Stimulated activated CD4-positive, alpha-beta T cell treated with anti-CD3 and anti-CD28 coated beads, Interleukin-4, amount 100 ng/mL, for 24 hours (primary cell): ENCODE results near the gene RGL3.
"Not testable (repeated sequence)": the region's sequence is repeated elsewhere in the genome, so short reads cannot be mapped to it uniquely, and the experiment has no call there.

ENCODE experiments used
- DNase-seq: peaks from one replicate; pipeline ENCODE4 v3.0.0-alpha.2; 2020

RGL3 gene

DNA sequence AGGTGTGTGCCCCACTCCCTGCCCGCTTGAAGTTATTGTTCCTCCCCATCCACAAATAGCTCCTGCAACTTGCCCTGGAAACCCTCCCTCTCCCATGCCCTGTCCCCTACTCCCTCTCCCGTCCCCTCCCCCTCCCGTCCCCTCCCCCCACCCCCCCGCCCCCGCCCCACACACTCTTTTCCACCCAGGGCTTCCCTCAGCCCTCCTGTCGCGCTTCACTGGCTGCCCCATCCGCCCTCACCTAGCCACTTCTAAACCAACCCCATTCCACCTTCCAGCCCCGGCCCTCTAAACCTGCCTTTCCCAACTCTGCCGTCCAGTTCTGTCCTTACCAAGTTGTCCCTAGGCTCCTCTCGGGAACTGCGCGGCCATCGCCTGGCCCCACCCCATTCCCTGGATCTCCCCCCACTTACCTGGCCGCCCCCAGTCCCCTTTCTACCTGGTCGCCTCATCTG lies 993 bp downstream of the RGL3 start:
- no peak for DNase-seq

DNA sequence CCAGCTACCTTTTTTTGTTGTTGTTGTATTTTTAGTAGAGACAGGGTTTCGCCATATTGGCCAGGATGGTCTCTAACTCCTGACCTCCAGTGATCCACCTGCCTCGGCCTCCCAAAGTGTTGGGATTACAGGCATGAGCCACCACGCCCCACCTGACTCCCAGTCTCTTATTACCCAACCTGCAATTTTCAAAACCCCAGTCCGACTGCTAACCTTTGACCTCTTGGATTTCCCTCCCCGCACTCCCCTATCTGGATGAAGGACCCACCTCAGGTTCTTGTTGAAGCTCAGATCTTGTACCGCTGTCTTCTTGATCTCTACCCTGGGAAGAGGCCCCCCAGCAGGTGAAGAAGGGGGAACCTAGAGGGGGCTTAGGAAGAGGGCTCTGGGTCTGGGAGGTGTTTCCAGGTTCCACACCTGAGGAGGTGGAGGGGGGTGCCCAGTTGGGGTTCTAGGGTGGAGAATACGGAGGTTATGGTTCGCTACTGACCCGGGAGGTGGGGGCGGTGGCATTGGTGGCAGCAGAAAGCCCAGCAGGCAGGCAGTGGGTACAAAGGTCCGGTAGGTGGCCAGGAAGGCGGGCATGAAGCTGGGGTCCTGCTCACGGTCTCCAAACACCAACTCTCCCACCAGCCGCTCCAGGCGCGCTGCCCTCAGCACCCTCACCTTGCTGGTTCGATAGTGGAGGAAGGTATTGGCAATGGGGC lies 2.6 kb downstream of the RGL3 start:
- no peak for DNase-seq

DNA sequence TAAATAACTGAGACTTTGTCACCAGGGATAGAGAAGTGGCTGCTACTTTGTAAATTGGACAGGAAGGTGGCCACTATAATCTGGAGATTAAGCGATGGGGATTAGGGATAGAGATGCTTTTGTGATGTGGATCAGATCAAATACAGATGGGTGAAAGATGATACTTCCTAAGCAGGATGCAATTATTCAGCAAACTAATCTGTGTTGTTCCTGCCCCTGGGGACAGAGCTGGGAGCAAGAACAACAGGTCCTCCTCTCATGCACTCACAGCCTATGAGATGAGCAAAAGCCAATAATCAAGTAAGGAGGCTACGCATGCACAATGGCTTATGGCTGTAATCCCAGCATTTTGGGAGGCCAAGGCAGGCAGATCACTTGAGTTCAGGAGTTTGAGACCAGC lies 4.6 kb downstream of the RGL3 start:
- DNase-seq: no peak

DNA sequence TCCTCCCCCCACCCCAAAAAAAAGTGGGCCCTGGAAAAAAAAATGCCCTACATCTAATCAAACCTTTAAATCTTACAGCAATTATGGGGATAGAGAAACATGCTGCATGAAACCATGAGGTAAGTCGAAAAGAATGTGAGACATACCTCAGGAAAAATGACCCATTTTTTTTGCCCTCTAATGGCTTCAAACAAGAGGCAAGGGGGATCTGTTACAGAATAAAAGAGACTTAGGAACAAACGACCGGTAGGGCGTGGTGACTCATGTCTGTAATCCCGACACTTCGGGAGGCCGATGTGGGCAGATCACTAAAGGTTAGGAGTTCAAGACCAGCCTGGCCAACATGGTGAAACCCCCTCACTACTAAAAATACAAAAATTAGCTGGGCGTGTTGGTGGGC lies 8.4 kb downstream of the RGL3 start:
- no peak for DNase-seq

DNA sequence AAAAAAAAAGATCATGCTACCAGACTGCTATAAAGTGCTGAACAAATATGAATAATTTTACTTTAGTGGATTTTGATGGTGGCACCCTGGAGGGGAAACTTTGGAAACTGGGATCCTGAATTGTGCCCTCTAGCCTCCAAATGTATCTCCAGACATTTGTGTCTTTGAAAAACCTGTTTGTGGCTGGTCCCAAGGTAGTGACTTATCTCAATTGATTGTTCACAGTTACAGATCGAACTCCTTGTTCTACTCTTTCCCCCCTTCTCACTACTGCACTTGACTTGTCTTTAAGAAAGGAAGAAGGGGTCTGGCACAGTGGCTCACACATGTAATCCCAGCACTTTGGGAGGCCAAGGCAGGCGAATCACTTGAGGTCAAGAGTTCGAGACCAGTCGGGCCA lies 10.5 kb downstream of the RGL3 start:
- DNase-seq: no peak

DNA sequence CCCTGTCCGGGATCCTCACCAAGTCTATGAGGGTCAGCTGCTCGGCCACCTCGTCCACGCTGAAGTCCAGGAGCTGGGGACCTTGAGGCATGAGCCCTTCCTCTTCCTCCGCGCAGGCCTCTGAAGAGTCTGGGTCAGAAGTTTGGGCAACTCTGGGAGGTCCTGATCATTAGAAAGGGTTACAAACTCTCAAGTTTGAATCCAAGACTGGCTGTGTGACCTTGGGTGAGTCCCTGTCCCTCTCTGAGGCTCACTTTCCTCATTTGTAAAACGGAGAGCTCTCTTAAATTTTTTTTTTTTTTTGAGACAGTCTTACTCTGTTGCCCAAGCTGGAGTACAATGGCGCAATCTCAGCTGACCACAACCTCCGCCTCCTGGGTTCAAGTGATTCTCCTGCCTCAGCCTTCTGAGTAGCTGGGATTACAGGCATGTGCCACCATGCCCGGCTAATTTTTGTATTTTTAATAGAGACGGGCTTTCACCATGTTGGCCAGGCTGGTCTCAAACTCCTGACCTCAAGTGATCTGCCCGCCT lies 12.3 kb downstream of the RGL3 start:
- not testable (repeated sequence) for DNase-seq

DNA sequence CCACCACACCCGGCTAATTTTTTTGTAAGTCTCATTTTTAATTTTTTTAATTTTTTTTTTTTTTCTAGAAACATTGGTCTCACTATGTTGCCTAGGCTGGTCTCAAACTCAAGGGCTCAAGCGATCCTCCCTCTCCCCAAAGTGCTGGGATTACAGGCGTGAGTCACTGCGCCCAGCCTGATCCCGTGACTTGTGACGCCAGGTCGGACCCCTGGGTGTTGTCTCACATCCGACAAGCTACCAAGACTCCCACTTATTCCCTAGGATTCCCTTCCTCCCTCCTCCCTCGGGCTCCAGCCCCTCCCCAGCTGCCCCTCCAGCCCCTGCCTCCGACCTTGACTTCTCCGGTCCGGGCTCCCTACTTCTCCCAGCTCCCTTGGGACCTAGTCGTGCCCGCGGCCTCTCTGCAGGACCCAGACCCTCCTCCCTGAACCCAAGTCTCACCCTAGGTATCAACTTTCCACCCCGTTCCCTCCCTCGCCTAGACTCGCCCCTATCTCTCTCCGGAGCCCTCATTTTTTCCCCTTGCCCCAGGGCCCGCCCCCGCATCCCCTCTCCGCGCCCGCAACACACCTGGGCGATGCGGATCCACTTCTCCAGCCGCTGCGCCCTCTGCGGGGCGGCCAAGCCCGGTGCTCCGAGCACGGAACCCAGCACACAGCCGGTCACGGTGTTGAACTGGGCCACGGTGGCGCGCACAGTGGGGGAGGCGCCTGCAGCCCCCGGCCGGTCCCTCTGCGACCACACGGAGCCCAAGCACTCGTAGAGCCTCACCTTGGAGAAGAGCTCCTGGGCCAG lies 13.1 kb downstream of the RGL3 start:
- peak; percentile 40 for DNase-seq

DNA sequence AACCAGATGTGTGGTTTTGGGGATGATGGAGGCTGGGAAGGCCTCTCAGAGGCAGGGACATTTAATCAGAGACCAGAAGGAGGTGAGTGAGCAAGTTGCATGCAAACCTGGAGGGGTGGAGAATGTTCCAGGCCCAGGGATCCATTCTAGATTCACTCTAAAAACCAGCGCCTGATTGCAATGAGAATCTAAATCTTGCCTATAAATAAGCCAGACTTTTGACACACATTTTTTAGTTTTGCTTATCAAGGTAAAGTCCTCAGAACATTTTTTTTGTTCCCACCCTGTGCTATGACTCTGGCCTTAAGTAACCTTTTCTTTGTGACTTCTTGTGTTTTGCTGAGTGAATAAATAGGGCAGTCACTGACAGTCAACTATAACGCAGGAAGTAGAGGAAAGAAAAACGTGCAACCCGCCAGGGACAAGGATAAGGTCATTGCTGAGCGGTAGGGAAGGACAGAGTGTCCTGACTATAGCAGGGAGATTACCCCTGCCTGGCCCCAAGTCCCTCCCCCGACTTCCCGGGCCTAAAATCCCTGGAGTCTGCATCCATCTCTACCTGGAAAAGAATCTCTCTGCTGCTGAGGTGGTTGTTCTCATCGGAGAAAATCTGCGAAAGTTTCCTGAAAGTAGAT lies 14.4 kb downstream of the RGL3 start:
- no peak for DNase-seq

DNA sequence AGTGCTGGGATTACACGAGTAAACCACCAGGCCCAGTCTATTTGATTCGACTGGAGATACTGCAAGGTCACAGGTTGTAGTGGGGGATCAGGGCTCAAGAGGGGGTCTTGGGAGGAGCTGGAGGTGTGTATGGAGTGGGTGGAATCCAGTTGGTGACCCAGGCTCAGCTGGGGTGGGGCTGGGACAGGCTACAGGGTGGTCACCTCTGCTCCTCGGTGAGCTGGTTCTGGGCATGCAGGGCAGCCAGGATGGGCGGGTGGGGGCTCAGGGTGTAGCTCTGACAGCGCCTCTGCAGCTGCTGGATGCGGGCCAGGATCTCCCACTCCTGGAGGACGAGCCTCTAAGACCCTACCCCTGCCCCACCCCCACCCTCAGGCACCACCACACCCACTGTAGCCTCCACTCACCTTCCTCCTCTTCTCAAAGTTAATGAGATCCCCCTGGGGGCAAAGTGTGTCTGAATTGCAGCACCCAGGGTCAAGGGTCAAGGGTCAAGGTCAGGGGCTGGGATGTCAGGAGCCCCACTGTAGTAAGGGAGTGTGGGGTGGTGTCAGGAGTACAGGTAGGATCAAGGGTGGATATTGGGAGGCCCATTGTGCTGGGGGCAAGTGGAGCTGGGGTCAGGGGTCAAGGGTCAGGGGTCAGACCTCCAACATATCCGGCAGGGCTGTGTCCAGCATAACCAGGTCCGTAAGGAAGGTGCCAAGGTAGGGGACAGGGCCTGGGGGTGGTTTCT lies 17.1 kb downstream of the RGL3 start:
- DNase-seq: no peak

DNA sequence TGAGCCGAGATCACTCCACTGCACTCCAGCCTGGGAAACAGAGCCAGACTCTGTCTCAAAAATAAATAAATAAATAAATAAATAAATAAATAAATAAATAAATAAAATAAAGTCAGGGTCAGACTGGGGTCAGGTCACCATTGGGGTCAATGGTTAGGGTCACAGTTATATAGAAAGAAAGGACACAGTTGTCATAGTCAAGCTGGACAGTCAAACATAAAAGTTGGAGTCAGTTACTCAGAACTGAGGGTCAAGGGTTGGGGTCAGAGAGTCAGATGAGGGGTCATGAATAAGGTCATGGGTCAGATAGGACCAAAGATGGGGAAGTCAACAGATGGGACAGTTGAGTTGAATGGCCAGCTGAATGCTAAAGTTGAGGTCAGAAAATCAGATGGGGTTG lies 18.3 kb downstream of the RGL3 start:
- DNase-seq: no peak

DNA sequence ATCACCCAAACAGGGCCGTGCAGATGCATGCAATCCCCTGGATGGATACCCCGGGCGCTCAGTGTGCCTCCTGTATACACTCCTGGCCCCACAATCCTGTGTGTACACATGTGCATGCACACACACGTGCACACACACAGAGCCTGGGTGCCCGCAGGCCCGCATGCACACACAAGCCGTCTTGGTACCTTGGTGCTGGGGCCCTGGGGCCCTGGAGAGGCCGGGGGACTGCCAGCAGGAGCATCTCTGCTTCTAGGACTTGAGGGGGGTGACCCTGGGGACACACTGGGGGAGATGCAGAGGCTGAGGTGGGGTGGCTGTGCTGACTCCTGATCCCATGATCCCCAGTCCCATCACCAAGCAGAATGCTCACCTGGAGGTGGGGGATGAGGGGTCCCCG lies 19.4 kb downstream of the RGL3 start:
- no peak for DNase-seq

DNA sequence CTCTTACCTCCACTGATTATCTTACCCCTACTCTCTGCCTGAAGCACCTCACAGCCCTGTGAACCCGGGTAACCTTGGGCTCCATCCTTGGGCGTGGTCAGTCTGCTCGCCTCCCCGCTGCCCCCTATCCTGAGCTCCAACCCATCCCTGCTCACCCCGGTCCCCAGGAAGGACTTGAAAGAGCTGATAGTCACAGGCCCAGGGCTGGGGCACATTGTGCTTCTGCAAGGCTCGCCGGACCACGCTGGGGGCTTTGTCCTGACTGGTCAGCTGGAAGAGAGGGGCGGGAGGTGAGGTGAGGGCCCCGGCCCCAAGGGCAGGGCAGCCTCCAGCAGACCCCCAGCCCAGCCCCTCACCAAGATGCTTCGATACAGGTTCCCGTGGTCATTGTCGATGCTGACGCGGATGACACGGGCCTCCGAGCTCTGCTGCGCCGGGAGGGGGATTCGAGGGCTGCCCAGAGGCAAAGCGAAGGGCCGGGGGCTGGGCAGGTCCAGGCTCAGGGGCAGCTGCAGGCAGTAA lies 22.0 kb downstream of the RGL3 start:
- DNase-seq: no peak

DNA sequence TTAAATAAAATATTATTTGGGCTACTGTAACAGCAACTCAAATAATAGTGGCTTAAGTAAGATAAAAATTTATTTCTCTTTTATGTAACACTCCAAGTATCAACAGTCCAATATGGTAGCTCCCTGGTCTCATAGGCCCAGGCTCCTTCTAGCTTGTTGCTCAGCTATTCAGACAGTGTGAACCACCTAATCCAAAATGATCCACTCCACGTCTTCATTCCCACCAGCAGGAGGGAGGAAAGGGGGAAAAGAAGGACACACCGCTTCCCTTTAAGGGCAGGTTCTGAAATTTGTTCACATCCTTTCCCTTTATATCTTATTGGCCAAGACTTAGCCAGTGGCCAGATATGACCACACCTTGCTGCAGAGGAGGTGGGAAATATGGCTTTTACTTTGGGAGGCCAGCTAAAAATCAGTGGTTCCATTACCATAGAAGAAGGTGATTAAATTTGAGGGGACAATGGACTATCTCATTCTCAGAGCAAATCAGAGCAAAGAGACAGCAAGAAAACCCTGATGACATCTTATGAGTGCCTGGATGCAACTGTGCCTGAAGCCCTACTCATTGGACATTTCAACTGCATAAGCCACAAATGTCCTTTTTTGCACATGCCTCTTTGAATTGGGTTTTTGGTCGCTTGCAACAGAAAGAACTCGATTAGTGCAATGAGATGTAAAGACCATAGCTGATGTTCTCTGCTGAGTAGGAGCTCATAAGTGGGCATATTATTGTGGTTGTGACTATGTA lies 28.0 kb downstream of the RGL3 start:
- no peak for DNase-seq

DNA sequence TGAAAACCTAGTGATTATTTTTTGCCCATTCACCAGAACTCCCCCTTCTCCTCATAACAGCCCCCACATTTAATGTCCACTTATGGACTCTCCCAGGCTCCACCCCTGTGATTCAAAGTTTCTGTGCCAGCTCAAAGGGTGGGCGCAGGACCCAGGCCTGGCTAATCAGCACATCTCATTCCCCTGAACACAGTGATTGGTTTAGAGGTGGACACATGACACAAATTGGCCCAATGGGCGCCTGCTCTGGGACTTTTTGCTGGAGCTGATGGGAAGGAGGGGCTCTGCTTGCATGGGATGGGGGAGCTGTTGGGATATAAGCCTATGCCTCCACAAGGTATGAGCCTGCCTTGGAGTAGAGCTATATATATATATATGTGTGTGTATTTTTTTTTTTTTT lies 28.8 kb downstream of the RGL3 start:
- no peak for DNase-seq

DNA sequence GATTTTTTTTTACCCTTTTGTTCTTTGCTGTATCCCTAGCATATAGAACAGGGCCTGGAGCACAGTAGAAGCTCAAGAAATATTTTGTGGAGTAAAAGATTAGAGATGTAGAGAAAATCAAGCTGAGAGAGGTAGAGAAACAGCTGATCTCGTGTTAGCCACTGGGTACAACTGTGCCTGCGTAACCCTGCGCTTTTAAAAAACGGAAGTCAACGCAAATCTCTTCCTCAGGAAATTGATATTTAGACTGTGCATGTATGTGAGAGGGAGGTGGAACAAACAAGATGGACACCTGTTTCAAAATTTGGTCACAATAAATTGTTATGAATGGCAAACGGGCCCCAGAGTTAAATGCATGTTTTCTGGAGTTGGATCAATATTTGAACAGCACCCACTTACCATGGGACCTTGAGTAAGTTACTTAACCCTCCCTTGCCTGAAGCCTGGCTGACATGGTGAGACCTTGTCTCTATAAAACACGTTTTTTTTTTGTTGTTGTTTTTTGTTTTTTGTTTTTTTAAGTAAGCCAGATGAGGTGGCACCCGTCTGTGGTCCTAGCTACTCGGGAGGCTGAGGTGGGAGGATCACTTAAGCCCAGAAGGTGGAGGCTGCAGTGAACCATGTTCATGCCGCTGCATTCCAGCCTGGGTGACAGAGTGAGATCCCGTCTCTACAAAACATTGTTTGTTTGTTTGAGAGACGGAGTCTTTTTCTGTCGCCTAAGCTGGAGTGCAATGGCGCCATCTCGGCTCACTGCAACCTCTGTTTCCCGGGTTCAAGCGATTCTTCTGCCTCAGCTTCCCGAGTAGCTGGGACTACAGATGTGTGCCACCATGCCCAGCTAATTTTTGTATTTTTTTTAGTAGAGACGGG lies 31.7 kb downstream of the RGL3 start:
- DNase-seq: no peak

DNA sequence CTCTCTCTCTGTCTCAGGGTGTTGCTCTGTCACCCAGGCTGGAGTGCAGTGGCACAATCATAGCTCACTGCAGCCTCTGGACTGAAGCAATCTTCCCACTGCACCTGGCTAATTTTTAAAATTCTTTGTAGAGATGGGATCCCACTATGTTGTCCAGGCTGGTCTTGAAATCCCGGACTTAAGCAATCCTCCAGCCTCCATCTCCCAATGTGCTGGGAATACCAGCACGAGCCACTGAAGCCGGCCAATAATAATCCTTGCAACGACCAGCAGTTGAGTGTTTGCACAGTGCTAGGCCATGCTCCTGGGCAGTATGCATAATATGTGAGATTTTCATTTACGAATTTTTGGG lies 34.4 kb downstream of the RGL3 start:
- DNase-seq: no peak

DNA sequence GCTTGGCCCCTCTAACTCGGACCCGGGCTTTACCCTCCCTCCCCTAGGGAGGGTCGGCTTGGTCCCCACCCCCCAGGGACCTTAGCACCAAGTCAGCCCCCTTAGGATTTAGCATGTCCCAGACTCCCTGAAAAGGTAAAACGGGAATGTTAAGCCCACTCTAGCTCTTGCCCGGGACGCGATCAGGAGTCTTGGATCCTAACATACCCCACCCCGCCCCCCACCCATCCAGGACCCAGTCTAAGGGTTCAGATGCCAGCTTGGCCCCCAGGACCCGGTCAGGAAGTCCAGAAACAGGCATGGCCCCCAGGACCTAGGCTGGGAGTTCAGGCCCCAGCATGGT lies 35.4 kb downstream of the RGL3 start:
- no peak for DNase-seq

DNA sequence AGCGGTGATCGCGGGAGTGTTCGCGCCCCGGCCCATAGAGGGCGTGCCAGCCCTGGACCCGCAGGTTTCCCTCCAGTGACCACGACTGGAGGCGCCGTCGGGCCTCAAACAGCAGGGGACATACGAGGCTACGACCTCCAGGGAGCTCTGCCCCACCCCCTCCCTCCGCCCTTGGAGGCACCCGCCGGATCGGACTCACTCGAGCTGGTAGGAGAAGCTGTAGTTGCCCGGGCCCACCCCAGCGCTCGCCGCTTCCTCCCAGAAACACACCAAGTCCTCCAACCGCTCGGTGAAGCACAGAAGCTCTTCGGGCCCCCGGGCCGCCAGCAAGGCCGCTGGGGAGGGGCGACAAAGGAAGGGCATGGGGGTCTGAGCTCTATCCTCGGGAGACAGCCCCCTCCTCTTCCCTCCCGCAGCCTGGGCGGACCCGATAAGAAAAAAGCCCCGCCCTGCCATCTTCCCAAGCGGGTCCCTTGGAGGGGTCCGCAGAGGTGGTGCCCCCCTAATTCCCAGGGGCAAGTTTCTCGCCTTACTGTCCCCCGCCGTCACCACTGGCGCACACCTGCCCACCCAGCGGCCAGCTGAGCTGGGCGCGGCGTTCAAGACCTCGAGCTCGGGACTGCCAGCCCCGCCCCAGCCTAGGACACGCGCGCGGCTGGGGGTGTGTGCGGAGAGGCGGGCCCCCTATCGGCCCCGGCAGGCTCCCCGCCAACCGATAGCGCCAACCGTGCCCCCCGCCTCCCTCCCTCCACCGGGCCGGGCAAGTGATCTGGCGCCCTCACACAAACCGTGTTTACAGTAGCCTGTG lies 36.0 kb downstream of the RGL3 start:
- peak; percentile 38 for DNase-seq

DNA sequence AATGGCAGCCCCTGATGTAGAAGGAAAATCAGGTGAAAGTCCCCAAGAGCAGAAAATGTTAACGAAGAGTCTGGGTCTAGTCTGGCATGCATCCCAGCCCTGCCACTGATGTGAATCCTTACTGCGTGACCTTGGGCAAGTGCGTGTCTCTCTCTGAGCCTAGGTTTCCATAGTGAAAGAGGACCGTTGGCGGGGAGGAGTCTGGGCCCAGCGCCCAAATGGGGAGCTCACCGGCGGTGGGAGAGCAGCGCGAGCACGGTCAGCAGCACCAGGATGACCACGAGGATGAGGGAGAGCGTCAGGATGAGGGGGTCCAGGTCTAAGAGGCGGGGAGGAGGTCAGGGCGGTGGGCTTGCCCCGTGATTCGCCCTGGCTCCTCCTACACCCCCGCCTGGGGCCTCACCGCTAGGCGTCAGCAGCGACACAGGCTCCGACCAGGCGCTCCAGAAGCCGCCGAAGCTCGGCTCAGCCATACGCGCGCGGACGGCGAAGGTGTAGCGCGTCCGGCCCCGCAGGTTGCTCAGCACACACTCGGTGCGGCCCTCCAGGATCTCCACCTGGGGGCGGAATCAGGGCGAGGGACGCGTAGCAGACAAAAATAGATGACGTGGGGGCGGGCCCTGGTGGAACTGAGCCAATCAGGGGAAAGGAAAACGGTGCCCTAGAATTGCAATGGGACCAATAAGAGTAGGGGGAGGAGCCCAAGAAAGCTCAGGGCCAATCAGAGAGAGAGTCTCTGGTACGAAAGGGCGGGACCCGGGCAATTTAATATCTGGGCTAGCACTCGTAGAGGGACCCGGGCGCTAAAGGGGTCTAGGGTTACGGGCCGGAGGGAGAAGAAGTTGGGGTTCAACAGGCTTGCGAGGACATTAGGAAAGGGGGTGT lies 38.2 kb downstream of the RGL3 start:
- peak; percentile 96 for DNase-seq
